WTC11 (cell line): ENCODE measurements around the gene KIF20B.

Source experiments
- ATF1 ChIP-seq: sonication (generic); formaldehyde crosslinking; IDR thresholded peaks from 2 replicates; pipeline ENCODE4 v1.8.1; 2023; ENCODE audit warnings: mild to moderate bottlenecking, moderate library complexity, missing genetic modification reagents
- CREB1 ChIP-seq: sonication (generic); formaldehyde crosslinking; IDR thresholded peaks from 2 replicates; pipeline ENCODE4 v1.8.0; 2023; ENCODE audit warnings: mild to moderate bottlenecking, missing genetic modification reagents
- ETV6 ChIP-seq: sonication (generic); formaldehyde crosslinking; IDR thresholded peaks from 2 replicates; pipeline ENCODE4 v1.8.1; 2022; ENCODE audit warnings: mild to moderate bottlenecking, missing genetic modification reagents
- HMGA2 ChIP-seq: fragments of 250-450 bp; sonication (Bioruptor Pico); IDR thresholded peaks from 2 replicates; pipeline ENCODE4 v1.4.0; 2021; ENCODE audit warnings: mild to moderate bottlenecking, moderate library complexity
- TF ChIP-seq, protein P1 (sequence below): fragments of 200-600 bp; IDR thresholded peaks from 2 replicates; pipeline ENCODE4 v1.8.0; 2022; ENCODE audit warnings: antibody characterized with exemption
- TF ChIP-seq, protein P2 (sequence below): sonication (generic); formaldehyde crosslinking; IDR thresholded peaks from 2 replicates; pipeline ENCODE4 v1.8.1; 2023; ENCODE audit warnings: mild to moderate bottlenecking, missing genetic modification reagents, moderate library complexity

DNA sequence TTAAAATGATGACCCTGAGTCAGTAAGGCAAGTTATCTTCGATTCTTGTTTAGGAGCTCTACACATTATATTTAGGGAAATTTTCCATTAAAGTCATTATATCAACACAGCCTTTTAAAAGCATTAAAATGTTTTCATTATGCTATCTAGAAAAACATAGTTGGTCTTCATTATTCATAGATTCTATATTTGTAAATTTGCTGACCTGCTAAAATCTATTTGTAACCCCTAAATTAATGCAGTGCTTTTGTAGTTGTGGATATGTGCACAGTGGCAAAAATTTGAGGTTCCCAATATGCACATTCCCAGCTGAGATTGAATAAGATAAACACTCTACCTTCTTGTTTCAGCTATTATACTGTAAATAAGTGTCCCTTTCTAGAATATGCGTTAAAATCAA, 81.1 kb downstream of the KIF20B start:
- no peak for TF ChIP-seq HMGA2 (CRISPR knock-in tag)
- TF ChIP-seq, protein P1, sequence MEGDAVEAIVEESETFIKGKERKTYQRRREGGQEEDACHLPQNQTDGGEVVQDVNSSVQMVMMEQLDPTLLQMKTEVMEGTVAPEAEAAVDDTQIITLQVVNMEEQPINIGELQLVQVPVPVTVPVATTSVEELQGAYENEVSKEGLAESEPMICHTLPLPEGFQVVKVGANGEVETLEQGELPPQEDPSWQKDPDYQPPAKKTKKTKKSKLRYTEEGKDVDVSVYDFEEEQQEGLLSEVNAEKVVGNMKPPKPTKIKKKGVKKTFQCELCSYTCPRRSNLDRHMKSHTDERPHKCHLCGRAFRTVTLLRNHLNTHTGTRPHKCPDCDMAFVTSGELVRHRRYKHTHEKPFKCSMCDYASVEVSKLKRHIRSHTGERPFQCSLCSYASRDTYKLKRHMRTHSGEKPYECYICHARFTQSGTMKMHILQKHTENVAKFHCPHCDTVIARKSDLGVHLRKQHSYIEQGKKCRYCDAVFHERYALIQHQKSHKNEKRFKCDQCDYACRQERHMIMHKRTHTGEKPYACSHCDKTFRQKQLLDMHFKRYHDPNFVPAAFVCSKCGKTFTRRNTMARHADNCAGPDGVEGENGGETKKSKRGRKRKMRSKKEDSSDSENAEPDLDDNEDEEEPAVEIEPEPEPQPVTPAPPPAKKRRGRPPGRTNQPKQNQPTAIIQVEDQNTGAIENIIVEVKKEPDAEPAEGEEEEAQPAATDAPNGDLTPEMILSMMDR, result no peak
- TF ChIP-seq ETV6, result no peak
- TF ChIP-seq, protein P2, sequence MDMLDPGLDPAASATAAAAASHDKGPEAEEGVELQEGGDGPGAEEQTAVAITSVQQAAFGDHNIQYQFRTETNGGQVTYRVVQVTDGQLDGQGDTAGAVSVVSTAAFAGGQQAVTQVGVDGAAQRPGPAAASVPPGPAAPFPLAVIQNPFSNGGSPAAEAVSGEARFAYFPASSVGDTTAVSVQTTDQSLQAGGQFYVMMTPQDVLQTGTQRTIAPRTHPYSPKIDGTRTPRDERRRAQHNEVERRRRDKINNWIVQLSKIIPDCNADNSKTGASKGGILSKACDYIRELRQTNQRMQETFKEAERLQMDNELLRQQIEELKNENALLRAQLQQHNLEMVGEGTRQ, result no peak
- no peak for TF ChIP-seq ATF1 (CRISPR knock-in tag)
- no peak for TF ChIP-seq CREB1 (CRISPR knock-in tag)
